Liver (tissue), 3 donors: ENCODE results near the gene MYH13.

Experiments used
- CTCF ChIP-seq: fragments of 150-350 bp; IDR thresholded peaks from 2 replicates; pipeline ENCODE4 v1.5.1; 2017; ENCODE audit warnings: improper control_type of control experiment, low read depth, low read length; ENCODE audit not compliant: missing input control
- EGR1 ChIP-seq, 2 donors: IDR thresholded peaks; 2 replicates each; pipeline ENCODE4 v1.6.1; 2016 to 2018; ENCODE audit warnings: antibody characterized with exemption in 2 of 2, low read depth in 2 of 2
- JUND ChIP-seq, 2 donors: IDR thresholded peaks; 2 replicates each; pipeline ENCODE4 v1.6.1; 2016; ENCODE audit warnings: antibody characterized with exemption in 2 of 2
- MAX ChIP-seq: IDR thresholded peaks from 2 replicates; pipeline ENCODE4 v1.6.1; 2016; ENCODE audit warnings: antibody characterized with exemption
- REST ChIP-seq: IDR thresholded peaks from 2 replicates; pipeline ENCODE4 v1.6.1; 2016; ENCODE audit warnings: antibody characterized with exemption, mild to moderate bottlenecking
- SP1 ChIP-seq: IDR thresholded peaks from 2 replicates; pipeline ENCODE4 v1.6.1; 2018; ENCODE audit warnings: antibody characterized with exemption, mild to moderate bottlenecking
- ZBTB33 ChIP-seq: IDR thresholded peaks from 2 replicates; pipeline ENCODE4 v1.6.1; 2016; ENCODE audit warnings: antibody characterized with exemption
- donor health status: healthy.
- donor health status: healthy.

GRCh38 chr17:10403589-10403988 is 30.8 kb upstream of the MYH13 start:
- TF ChIP-seq MAX (no peak), EGR1 (IDR thresholded peaks at IDR 0.05; ENCODE audit: low read depth in 2 of 2) (no peak), CTCF (no peak), REST (no peak), JUND (IDR thresholded peaks at IDR 0.05) (no peak), ZBTB33 (no peak), SP1 (no peak)
